ENCODE data around the gene C3orf18. TPM values are rescaled to one million over a fixed set of nuclear protein-coding genes. Genes with fewer than 3 reads are reported as not detected.
"Not testable (repeated sequence)": the region's sequence is repeated elsewhere in the genome, so short reads cannot be mapped to it uniquely, and the experiment has no call there.

The C3orf18 gene
- total RNA-seq, 1 experiment from 2014 or later, result 1.3 TPM

DNA sequence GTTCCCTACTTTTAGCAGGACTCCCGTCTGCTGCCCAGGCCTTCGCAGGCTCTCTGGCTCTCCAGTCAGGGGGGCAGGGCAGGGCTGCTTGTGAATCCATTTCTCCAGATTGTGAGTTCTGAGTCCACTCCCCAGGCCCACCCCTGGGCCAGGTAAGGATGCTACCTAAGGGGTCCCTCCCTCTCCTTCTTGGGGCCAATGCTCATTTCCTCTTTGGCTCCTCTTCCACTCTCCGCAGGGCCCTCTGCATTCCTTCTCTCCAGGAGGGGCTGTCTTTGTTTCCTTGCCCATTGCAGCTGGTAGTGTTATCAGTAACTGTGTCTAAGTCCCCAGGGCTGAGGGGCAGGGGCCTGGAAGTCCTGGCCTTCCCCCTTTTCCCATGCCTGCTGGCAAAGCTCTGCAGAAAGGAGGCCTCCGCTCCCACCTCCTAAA lies 51.1 kb downstream of the C3orf18 start:
- CTCF ChIA-PET, result interaction anchor here (1.2 to 1.8 kb wide), 4 partner anchors 26 to 100 kb away, joined by 3 to 6 read pairs (median 4); no protein-coding TSS in a partner anchor
- Mint-ChIP-seq H3K27ac (ENCODE audit: low read depth, unreplicated experiment) (no peak overlapping the region), H3K27me3 (ENCODE audit: insufficient read depth, unreplicated experiment) (peaks cover 38% of the 10 kb centered on the region), H3K4me1 (ENCODE audit: insufficient read depth, unreplicated experiment) (no peaks in the 10 kb centered on the region), H3K4me3 (ENCODE audit: unreplicated experiment) (no peak overlapping the region), H3K36me3 (ENCODE audit: insufficient read depth, unreplicated experiment) (no peaks in the 10 kb centered on the region), H3K9me3 (ENCODE audit: unreplicated experiment) (no peaks in the 10 kb centered on the region)
- TF ChIP-seq, protein P1, sequence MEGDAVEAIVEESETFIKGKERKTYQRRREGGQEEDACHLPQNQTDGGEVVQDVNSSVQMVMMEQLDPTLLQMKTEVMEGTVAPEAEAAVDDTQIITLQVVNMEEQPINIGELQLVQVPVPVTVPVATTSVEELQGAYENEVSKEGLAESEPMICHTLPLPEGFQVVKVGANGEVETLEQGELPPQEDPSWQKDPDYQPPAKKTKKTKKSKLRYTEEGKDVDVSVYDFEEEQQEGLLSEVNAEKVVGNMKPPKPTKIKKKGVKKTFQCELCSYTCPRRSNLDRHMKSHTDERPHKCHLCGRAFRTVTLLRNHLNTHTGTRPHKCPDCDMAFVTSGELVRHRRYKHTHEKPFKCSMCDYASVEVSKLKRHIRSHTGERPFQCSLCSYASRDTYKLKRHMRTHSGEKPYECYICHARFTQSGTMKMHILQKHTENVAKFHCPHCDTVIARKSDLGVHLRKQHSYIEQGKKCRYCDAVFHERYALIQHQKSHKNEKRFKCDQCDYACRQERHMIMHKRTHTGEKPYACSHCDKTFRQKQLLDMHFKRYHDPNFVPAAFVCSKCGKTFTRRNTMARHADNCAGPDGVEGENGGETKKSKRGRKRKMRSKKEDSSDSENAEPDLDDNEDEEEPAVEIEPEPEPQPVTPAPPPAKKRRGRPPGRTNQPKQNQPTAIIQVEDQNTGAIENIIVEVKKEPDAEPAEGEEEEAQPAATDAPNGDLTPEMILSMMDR (IDR thresholded peaks at IDR 0.05; ENCODE audit: unreplicated experiment), result no peak
- intact Hi-C loops (cut with micrococcal nuclease), result no loop called here
- DNase-seq (ENCODE audit: unreplicated experiment), result no peak
- POLR2A ChIA-PET, result no interaction called here
- no TSS peak for BruUV-seq (replicated peaks)

DNA sequence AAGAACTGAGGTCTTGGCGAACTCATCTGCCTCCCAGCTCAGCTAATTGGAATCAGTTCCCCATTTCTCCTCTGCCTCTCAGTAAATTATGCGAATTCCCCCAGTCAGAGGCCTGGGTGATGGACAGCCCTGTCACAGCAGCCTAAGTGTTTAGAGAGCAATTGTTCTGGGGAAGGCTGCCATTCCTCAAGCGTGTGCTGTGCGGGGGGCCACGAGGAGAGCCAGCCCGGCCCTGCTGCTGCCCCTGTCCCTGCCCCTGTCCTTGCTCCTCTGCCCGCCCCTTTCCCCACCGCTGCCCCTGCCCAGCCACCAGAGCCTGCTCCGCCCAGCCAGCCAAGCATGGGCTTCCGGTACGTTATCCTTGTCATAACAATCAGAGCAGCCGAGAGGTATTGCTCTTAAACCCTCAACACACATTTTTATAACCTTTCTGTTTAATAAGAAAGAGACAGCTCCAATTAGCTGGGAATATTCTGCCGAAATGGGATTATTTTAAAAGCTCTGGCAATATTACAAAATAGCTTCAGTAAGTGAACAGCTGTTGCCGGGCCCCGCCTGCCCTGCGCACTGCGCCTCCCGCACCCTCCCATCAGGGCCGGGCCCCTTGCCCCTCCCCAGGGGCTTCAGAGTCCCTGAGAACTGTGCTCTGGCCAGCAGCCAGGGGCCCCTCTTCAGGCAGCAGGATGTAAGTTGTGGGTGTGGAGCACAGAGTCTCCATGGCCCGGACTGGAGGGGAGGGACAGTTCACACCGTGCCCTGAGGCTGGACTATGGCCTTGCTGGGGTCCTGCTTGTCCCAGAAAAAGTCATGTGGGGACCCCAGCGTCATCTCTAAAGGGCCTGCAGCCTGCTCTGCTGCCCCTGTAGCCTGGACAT lies 51.7 kb downstream of the C3orf18 start:
- ChIA-PET CTCF (interaction anchor here (1.2 to 1.8 kb wide), 2 partner anchors 34 to 99 kb away, joined by 3 to 6 read pairs; no protein-coding TSS in a partner anchor), POLR2A (no interaction called here)
- no peak for DNase-seq (ENCODE audit: unreplicated experiment)
- TF ChIP-seq, protein P1 (IDR thresholded peaks at IDR 0.05; ENCODE audit: unreplicated experiment), result no peak
- Mint-ChIP-seq H3K27ac (ENCODE audit: low read depth, unreplicated experiment) (no peak overlapping the region), H3K27me3 (ENCODE audit: insufficient read depth, unreplicated experiment) (peaks cover 38% of the 10 kb centered on the region), H3K4me1 (ENCODE audit: insufficient read depth, unreplicated experiment) (no peaks in the 10 kb centered on the region), H3K4me3 (ENCODE audit: unreplicated experiment) (no peak overlapping the region), H3K36me3 (ENCODE audit: insufficient read depth, unreplicated experiment) (no peaks in the 10 kb centered on the region), H3K9me3 (ENCODE audit: unreplicated experiment) (no peaks in the 10 kb centered on the region)
- BruUV-seq (replicated peaks), result no TSS peak
- intact Hi-C loops (cut with micrococcal nuclease), result no loop called here

DNA sequence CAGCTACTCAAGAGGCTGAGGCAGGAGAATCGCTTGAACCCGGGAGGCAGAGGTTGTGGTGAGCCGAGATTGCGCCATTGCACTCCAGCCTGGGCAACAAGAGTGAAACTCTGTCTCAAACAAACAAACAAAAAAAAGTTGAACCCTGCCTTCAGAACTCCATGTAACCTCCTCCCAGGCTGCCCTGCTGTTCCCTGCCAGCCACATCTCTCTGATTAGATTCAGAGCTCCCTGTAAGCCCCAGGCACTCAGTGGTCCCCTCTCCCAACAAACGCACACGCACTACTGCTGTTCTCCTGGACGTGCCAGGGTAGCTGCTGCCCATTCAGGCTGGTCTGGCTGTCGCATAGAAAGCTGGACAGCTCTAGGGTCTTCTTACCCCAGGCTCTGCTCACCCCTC lies 54.6 kb downstream of the C3orf18 start:
- H3K4me1 Mint-ChIP-seq (ENCODE audit: insufficient read depth, unreplicated experiment); POLR2A ChIA-PET; intact Hi-C loops (cut with micrococcal nuclease); DNase-seq (ENCODE audit: unreplicated experiment); H3K36me3 Mint-ChIP-seq (ENCODE audit: insufficient read depth, unreplicated experiment); BruUV-seq (replicated peaks); H3K9me3 Mint-ChIP-seq (ENCODE audit: unreplicated experiment); H3K4me3 Mint-ChIP-seq (ENCODE audit: unreplicated experiment); H3K27ac Mint-ChIP-seq (ENCODE audit: low read depth, unreplicated experiment): not testable (repeated sequence)
- CTCF ChIA-PET, result interaction anchor here (1.1 to 1.4 kb wide), 2 partner anchors 16 to 27 kb away, joined by 3 read pairs; no protein-coding TSS in a partner anchor
- H3K27me3 Mint-ChIP-seq (ENCODE audit: insufficient read depth, unreplicated experiment), result peaks cover 45% of the 10 kb centered on the region

DNA sequence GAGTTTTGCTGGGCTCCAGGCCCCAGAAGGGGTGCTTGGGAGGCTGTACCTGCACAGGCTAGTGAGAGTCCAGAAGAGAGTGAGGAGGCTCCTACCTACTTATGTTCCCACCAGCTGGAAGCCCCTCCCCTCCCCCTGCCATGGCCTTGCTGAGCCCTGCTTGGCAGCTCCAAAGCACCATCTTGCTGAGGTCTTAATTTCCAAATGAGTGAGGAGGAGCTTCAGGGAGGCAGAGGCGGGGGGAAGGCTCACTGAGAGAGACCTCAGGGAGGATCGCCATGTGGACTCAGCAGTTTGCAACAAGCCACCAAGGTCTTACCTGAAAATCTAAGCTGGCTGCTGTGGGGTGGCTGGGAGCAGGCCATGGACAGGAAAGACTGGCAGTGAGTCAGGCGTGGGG lies 55.4 kb downstream of the C3orf18 start:
- no peak for DNase-seq (ENCODE audit: unreplicated experiment)
- BruUV-seq (replicated peaks), result no TSS peak
- intact Hi-C loops (cut with micrococcal nuclease), result no loop called here
- H3K27ac Mint-ChIP-seq (ENCODE audit: low read depth, unreplicated experiment), result no peak overlapping the region
- H3K9me3 Mint-ChIP-seq (ENCODE audit: unreplicated experiment), result no peaks in the 10 kb centered on the region
- H3K36me3 Mint-ChIP-seq (ENCODE audit: insufficient read depth, unreplicated experiment), result no peaks in the 10 kb centered on the region
- CTCF ChIA-PET, result interaction anchor here (0.6 to 1.4 kb wide), 2 partner anchors 15 to 1381 kb away, joined by 3 read pairs; no protein-coding TSS in a partner anchor
- POLR2A ChIA-PET, result no interaction called here
- TF ChIP-seq, protein P1 (IDR thresholded peaks at IDR 0.05; ENCODE audit: unreplicated experiment), result no peak
- H3K4me1 Mint-ChIP-seq (ENCODE audit: insufficient read depth, unreplicated experiment), result no peaks in the 10 kb centered on the region
- H3K27me3 Mint-ChIP-seq (ENCODE audit: insufficient read depth, unreplicated experiment), result peaks cover 45% of the 10 kb centered on the region
- H3K4me3 Mint-ChIP-seq (ENCODE audit: unreplicated experiment), result no peak overlapping the region
